GM21737 (cell line): ENCODE data around the gene INTS2.
A peak's percentile ranks its signal among the peaks of the same experiment; 100 is the strongest.
"Not testable (repeated sequence)": the region's sequence is repeated elsewhere in the genome, so short reads cannot be mapped to it uniquely, and the experiment has no call there.

ENCODE experiments used
- ATAC-seq: cut with Tn5 transposase; IDR thresholded peaks from one replicate; pipeline ENCODE4 v1.9.1; 2021; ENCODE audit warnings: mild to moderate bottlenecking, moderate library complexity; ENCODE audit not compliant: unreplicated experiment

INTS2 gene, protein sequence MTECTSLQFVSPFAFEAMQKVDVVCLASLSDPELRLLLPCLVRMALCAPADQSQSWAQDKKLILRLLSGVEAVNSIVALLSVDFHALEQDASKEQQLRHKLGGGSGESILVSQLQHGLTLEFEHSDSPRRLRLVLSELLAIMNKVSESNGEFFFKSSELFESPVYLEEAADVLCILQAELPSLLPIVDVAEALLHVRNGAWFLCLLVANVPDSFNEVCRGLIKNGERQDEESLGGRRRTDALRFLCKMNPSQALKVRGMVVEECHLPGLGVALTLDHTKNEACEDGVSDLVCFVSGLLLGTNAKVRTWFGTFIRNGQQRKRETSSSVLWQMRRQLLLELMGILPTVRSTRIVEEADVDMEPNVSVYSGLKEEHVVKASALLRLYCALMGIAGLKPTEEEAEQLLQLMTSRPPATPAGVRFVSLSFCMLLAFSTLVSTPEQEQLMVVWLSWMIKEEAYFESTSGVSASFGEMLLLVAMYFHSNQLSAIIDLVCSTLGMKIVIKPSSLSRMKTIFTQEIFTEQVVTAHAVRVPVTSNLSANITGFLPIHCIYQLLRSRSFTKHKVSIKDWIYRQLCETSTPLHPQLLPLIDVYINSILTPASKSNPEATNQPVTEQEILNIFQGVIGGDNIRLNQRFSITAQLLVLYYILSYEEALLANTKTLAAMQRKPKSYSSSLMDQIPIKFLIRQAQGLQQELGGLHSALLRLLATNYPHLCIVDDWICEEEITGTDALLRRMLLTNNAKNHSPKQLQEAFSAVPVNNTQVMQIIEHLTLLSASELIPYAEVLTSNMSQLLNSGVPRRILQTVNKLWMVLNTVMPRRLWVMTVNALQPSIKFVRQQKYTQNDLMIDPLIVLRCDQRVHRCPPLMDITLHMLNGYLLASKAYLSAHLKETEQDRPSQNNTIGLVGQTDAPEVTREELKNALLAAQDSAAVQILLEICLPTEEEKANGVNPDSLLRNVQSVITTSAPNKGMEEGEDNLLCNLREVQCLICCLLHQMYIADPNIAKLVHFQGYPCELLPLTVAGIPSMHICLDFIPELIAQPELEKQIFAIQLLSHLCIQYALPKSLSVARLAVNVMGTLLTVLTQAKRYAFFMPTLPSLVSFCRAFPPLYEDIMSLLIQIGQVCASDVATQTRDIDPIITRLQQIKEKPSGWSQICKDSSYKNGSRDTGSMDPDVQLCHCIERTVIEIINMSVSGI

DNA sequence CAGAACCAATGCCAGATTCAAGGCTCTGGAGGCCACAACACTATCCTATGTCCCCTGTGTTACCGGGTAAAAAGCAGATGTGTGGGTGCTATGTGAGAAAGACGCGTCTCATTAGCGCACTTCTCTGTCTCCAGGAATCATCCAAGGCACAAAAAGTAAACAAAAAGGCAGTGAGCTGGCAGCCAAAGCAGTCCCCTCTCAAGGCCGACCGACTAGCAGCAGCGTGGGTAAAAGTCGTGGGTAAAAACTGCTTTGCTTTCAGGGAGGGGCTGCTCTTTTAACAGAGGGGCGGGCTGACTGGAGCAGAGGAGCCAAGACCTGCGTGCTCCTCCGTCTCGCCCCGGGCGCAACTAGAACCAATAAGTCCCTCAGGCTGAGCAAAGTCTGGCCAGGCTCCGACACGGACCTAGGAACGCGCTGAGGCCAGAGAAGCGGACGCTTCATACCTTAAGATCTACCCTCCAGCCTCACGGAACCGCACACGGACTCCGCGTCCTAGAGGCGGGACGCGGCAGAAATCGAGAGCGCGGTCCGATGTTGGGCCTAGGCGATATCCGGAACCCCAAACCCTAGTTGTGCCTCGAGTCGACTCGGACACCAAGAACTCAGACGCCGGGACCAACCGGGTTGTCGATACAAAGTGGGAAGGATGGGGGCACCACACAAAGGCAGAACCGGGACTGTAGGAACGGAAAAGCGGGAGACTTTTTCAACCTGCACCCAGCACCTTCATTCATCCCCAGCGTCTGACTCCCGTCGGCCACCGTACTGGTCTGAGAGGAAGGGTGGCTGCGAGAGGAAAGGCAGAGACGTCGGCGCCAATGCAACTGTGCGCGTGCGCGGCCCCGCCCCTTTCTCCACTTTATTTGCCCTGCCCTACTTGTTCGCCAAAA lies at the start of gene INTS2:
INTS2 (minus strand) TSS at position 775 of the 893 bp plus-strand sequence. CDS start 1,338 bp downstream, outside the sequence.
- peak; percentile 73 for ATAC-seq

DNA sequence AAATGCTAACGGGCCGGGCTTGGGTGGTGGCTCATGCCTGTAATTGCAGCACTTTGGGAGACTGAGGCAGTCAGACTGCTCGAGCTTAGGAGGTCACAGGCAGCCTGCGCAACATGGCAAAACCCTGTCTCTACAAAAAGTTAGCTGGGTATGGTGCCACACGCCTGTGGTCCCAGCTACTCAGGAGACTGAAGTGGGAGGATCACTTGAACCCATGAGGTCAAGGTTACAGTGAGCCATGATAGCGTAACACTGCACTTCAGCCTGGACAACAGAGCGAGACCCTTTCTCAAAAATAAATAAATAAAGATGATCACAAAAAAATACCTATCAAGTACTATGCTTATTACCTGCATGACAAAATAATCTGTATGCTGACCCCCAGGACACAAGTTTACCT lies 46.3 kb upstream of the INTS2 start:
- no peak for ATAC-seq

DNA sequence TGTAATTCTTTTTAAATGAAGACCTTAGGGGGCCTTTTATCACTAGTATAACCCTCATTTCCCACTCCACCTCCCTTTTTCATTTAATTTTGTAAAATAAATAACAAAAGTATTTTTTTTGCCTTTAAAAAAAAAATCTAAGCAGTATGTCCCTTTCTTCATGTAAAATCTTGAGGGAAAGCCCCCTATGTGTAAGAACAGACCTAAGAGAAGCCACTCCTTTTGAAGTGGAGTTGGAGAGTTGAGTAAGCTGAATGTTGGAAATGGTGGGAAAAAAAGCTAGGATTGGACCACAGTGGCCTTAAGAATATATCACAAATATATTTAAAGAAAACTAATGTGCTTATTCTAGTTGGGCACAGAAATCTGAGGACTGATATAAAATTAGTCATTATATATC lies 44.5 kb upstream of the INTS2 start:
- no peak for ATAC-seq

DNA sequence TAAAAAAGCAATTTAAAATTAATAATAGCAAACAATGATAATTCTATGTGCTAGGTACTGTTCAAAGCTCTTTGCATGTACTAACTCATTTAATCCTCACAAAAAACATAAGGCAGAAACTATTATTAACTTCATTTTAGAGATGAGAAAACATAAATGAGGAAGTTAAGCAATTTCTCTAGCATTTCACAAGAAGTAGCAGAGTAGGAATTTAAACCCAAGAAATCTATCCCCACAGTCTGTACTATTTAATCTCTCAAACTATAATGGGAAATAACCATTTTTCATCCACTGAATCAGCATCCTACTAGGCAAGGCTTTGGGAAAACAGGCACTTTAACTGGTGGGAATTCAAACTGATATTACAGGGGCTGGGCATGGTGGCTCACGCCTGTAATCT lies 42.2 kb upstream of the INTS2 start:
- no peak for ATAC-seq

DNA sequence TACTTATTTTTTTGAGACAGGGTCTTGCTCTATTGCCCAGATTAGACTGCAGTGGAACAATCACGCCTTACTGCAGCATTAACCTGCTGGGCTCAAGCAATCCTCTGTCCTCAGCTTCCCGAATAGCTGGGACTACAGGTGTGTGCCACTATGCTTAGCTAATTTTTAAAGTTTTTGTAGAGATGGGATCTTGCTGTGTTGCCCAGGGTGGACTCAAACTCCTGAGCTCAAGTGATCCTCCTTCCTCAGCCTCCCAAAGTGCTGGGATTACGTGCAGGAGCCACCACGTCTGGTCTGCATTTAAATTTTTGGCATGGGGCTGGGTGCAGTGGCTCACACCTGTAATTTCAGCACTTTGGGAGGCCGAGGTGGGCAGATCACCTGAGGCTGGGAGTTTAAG lies 41.0 kb upstream of the INTS2 start:
- no peak for ATAC-seq

DNA sequence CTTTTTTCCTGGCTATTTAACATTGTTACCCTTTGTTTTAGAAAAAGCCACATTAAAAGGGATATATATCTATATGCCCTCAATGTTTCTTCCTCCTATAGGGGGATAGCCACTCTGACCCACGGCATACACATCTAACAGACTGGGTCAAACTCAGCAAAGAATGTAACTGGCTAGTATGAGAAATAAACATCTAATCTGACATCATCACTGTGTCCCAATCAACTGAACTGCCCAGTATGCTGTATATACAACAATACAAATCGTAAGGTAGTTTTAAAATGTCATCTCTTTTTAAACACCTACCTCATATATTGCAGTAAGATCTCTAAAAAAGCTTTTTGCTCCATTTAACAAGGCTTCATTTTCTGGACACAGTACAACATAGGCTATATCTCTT lies 39.9 kb upstream of the INTS2 start:
- no peak for ATAC-seq

DNA sequence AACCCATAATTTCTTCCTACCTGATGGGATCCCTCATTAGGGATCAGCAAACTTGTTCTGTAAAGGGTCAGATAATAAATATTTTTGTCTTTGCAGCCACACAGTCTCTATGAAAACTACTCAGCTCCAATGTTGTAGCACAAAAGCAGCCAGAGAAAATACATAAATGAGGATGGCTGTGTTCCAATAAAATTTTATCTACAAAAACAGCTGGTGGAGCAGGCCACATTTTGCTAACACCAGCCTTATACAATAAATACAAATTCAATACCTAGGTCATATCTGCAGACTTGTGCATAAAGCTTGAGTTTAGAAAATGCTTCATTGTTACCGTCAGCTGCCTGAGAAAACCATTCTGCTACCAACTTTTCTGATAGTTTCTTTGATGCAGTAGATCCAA lies 38.4 kb upstream of the INTS2 start:
- ATAC-seq, result no peak

DNA sequence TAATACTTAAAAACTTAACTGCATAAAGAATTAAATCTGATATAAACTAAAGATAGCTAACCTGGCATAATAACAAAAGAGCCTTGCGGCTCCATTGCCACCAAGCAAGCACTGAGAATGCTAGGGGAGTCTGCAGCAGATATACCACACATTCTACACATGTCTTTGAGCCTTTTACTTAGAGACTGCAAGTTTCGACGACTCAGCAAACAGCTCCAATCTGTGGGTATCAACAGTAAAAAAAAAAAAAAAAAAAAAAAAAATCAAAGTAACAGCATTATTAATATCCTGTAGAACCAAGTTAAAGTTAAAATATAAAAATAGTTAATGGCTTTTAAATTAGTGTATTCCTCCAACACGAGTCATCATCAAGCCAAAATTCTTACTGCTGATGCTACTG lies 27.8 kb upstream of the INTS2 start:
- no peak for ATAC-seq

DNA sequence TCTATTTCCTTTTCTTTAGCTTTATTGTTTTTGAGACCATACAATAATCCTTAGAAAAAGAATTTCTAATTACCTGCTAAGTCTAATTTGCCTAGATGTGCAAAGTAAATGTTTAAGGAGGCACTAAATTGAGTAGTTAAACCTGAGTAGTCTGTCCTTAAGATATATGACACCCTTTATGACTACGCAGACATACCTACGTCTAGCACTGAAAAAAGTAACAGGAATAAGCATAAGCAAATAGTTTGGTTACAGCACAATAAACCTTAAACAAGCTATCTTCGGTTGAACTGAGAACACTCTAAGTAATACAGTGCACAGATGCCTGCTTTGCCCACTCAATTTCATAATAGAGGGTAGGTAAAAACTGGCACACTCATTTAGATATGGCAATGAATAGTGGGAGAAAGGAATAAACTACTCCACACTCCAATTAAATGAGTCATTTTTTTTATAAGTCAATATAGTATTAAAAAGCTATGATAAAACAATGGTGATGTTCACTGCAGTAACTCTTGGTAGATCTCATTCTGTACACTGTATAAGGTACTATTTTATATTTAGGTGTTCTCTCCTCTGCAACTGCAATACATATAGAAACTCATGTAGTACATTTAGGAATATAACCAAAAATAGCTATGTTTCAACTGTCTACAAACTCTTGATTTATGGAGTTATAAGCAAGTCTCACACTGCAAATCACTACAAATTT lies 19.7 kb upstream of the INTS2 start:
- ATAC-seq, result no peak

DNA sequence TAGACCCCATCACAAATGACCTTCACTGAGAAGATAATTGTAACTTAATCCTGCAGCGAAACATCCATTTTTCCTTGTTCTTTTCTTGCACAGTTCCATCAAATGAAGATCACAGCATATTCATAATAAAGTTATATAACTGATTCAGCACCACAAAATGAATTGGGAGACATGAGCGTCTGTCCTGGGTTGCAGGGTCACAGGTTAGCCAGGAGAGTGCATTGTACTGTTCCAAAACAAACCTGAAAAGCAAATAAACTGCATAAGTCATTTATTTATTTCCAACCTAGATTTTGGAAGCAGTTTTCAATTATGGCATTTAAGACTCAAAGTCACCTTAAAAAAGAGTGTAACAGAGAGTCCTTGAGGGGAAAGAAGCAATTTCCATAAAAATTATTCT lies 18.6 kb upstream of the INTS2 start:
- no peak for ATAC-seq

DNA sequence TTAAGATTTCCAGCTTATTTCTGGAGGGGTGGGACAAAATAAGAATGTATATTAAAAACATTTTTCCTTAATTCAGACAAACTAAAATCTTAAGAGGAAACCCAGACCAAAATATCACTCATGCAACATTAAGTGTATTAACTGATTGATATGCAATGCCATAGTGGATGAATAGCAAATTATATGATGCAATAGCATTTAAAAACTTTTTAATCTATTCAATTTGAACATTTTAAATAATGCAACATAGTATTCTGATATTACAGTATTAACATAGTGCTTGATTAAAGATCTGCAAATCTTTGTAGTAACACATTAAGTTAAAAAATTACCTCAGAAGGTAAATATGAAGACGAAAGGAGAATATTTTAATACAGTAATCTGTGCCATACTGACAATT lies 15.3 kb upstream of the INTS2 start:
- no peak for ATAC-seq

DNA sequence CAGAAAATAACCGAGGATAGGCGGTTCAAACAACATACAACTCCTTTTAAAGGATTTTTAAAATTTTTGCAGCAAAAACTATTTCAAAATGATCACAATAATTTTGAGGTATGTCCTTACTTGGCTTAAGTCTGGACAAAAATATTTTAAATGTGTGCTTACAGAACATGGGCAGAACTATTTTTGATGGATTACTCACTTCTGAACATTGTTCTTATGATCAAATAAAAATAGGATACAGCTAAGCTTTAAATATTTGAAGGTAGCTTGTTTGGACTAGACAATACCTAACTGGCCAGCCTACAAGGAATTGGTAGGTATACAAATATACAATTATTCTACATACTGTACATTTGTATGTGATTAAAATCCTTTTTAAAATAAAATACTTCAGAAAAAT lies 14.3 kb upstream of the INTS2 start:
- no peak for ATAC-seq

DNA sequence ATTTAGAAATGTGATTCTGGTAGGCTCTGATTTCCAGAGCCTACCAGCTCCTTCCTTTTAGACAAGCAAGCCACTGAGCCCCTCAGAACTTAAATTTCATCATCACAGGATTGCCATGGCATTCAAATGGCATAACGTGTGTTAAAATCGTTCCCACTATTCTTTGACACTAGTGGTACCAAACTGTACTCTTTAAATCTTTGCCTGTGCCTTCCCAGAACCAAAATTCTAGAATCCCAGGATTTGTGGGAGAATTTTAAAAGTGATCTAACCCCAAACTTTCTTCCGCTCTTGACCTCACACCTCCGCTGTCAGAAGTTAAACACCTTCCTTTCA lies 287 bp upstream of the INTS2 start:
- no peak for ATAC-seq

DNA sequence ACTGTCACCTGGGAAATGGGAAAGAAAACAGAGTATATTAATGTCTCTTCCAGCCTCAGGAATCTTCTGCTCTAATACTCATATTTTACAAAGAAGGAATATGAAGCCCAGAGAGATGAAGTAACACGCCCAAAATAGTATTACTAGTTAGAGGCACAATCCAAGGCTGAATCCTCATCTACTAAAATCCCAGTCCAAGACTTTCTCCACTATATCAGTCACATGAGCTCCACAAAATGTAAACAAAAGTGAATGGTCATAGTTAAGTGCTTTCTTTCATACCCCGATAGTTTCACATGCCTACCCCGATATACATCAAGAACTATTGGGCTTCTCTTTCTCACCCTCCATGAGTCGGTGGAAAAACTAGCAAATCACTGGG lies 965 bp downstream of the INTS2 start:
- no peak for ATAC-seq

DNA sequence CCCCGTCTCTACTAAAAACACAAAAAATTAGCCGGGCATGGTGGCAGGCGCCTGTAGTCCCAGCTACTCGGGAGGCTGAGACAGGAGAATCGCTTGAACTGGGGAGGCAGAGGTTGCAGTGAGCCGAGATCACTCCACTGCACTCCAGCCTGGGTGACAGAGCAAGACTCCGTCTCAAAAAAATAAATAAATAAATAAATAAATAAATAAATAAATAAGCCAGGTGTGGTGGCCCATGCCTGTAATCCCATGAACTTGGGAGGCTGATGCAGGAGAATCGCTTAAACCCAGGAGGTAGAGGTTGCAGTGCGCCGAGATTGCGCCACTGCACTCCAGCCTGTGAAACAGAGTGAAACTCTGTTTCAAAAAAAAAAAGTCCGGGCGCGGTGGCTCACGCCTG lies 12.6 kb downstream of the INTS2 start:
- ATAC-seq, result not testable (repeated sequence)

DNA sequence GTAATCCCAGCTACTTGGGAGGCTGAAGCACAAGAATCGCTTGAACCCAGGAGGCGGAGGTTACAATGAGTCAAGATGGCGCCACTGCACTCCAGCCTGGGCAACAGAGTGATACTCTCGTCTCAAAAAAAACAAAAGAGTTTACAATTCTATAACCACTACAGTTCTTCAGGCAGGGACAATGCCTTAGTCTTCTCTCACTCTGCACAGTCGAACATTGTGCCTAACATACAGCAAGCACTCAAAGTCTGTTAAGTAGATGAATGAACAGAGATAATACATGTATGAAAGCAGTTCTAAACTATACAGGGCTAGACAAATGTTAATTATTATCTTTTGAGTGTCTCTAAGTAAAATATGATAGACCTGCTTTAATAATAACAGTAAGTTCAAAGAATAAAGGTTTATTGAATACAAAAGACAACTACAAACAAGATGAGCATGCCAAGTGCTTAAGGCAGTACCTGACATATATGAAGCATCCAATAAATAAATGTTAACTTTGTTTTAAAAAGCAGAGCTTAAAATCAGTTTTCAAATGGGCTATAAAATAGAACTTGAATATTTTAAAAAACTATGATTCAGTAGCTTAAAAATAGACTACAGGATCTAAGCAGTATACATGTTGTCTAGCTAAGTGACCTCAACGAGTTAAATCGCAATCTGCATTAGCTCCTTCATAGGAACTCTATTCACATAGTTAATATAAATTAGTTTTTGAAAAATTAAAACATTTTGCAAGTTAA lies 19.3 kb downstream of the INTS2 start:
- no peak for ATAC-seq

DNA sequence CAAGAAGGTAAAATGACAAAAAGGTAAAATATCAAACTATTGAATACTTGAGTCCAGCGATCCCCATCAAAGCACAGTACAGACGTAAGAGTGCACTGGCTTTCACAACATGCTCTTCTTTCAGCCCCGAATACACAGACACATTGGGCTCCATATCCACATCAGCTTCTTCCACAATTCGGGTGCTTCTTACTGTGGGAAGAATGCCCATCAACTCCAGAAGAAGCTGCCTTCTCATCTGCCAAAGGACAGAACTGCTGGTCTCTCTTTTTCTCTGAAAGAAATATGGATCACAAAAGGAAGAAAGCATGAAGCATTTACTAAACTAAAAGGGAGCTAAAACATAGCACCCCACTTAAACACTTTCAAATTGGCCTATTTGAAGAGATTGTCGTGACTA lies 20.4 kb downstream of the INTS2 start:
- ATAC-seq, result no peak

DNA sequence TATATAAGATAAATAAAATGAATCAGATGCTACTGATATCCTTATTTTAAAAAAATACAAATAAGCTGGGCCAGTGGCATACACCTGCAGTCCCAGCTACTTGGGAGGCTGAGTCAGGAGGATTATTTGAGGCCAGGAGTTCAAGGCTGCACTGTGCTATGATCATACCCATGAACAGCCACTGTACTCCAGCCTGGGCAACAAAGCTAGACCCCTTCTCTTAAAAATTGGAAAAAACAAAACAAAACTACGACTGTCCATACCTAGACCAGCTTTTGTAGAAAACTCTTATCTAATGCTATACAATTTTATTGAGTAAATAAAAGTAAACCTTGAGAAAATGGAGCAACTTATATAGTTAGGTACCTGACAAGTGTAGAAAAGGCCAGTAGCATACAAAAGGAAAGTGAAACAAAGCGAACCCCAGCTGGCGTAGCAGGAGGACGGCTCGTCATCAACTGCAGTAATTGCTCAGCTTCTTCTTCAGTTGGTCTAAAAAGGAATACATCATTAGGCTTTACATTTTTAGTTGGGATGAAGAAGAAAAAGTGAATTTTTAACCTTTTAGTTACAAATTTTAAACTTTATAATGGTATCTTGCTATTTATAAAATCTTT lies 23.6 kb downstream of the INTS2 start:
- no peak for ATAC-seq

DNA sequence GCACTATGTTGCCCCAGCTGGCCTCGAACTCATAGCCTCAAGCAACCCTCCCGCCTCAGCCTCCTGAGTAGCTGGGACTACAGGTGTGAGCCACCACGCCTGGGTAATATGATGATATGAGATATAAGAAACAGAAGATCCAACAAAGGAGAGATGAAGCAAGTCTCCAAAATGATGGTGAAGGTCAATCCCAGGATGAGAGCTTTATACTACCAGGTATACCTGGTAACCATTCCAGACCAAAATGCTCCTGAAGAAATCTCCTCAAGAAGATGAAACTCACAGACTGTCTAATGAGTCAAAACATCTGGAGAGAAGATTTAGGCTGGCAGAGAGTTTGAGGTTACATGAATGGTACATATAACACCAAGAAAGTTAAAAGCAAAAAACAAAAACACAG lies 24.5 kb downstream of the INTS2 start:
- no peak for ATAC-seq
